MM.1S (cell line): ENCODE results near the gene CHMP6.

ENCODE experiments used
- DNase-seq: peaks from one replicate; pipeline ENCODE4 v3.0.0-alpha.2; 2015
- H2AFZ ChIP-seq: fragments of 300-600 bp; sonication (generic); 2 replicates; pipeline ENCODE4 v1.6.0; 2016; ENCODE audit warnings: antibody characterized with exemption, low read length
- H3F3A ChIP-seq: fragments of 300-600 bp; sonication (generic); 2 replicates; pipeline ENCODE4 v1.6.1; 2016; ENCODE audit warnings: mild to moderate bottlenecking, antibody characterized with exemption, low read length, moderate library complexity, mixed read lengths; ENCODE audit not compliant: insufficient read depth
- H3K27ac ChIP-seq: fragments of 300-600 bp; sonication (generic); 2 replicates; pipeline ENCODE4 v1.5.1; 2016; ENCODE audit warnings: mild to moderate bottlenecking, low read length
- H3K27me3 ChIP-seq: fragments of 300-600 bp; sonication (generic); replicated peaks from 2 replicates; pipeline ENCODE4 v1.6.0; 2016; ENCODE audit warnings: low read length; ENCODE audit not compliant: insufficient read depth
- H3K36me3 ChIP-seq: fragments of 300-600 bp; sonication (generic); replicated peaks from 2 replicates; pipeline ENCODE4 v1.6.1; 2016; ENCODE audit warnings: mild to moderate bottlenecking, low read length, mixed read lengths; ENCODE audit not compliant: insufficient read depth
- H3K4me1 ChIP-seq: fragments of 300-600 bp; sonication (generic); 2 replicates; pipeline ENCODE4 v1.6.1; 2016; ENCODE audit warnings: low read length, mixed read lengths
- H3K4me2 ChIP-seq: fragments of 300-600 bp; sonication (generic); 2 replicates; pipeline ENCODE4 v1.6.0; 2016; ENCODE audit warnings: low read depth, low read length
- H3K4me3 ChIP-seq: fragments of 300-600 bp; sonication (generic); 2 replicates; pipeline ENCODE4 v1.5.1; 2016; ENCODE audit warnings: low read length, mixed read lengths
- H3K79me2 ChIP-seq: fragments of 300-600 bp; sonication (generic); 2 replicates; pipeline ENCODE4 v1.6.1; 2016; ENCODE audit warnings: mixed run types, low read length, mixed read lengths
- H3K9ac ChIP-seq: fragments of 300-600 bp; sonication (generic); 2 replicates; pipeline ENCODE4 v1.6.1; 2016; ENCODE audit warnings: low read length, mixed read lengths
- H3K9me2 ChIP-seq: fragments of 300-600 bp; sonication (generic); replicated peaks from 2 replicates; pipeline ENCODE4 v1.6.1; 2016; ENCODE audit warnings: mild to moderate bottlenecking, low read length, mixed read lengths; ENCODE audit not compliant: insufficient read depth
- H3K9me3 ChIP-seq: fragments of 300-600 bp; sonication (generic); replicated peaks from 2 replicates; pipeline ENCODE4 v1.6.1; 2016; ENCODE audit warnings: mild to moderate bottlenecking, low read length, mixed read lengths; ENCODE audit not compliant: insufficient read depth
- H4K20me1 ChIP-seq: fragments of 300-600 bp; sonication (generic); 2 replicates; pipeline ENCODE4 v1.6.1; 2016; ENCODE audit warnings: mild to moderate bottlenecking, low read length, moderate library complexity, mixed read lengths; ENCODE audit not compliant: insufficient read depth
- CTCF ChIP-seq: fragments of 300-600 bp; sonication (generic); IDR thresholded peaks from 2 replicates; pipeline ENCODE4 v1.5.1; 2016; ENCODE audit warnings: antibody characterized with exemption, low read length, mixed read lengths
- EZH2 ChIP-seq: fragments of 300-600 bp; sonication (generic); optimal IDR thresholded peaks from 2 replicates; pipeline ENCODE3; 2017; ENCODE audit warnings: low read depth, mild to moderate bottlenecking, antibody characterized with exemption, low read length, mixed read lengths
- EZH2phosphoT487 ChIP-seq: fragments of 300-600 bp; sonication (generic); IDR thresholded peaks from 2 replicates; pipeline ENCODE4 v1.6.1; 2018; ENCODE audit warnings: antibody characterized with exemption, low read length

CHMP6 gene

DNA sequence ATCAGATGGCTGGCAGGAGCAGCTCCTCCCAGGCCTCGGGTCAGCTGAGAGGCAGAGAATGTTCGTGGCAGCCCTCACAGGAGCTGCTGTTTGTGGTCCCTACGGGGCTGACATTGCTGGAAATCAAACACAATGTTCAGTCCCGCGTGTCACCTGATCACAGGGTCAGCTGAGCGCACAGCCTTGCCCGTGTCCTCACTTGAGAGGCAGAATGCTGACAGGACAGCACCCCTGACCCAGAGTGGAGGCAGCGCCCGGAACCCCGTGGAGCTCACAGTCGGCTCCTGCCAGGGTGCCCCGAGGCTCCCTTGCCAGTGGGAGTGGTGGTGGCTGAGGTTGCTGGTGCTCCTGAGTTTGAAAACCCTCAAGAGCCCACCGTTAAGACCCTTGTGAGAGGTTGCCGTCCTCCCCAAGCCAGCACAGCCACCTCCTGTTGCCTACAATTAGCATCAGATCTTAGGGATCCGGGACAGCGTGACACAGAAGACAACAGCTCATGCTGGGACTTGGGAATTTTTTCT, 3.6 kb upstream of the CHMP6 start:
- H3K36me3 ChIP-seq: no peaks in the 10 kb centered on the region
- H3K9me2 ChIP-seq: no peaks in the 10 kb centered on the region
- peaks cover 5% of the 10 kb centered on the region for H3K4me1 ChIP-seq
- no peak for TF ChIP-seq EZH2
- TF ChIP-seq CTCF: no peak
- TF ChIP-seq EZH2phosphoT487: no peak
- H3K9ac ChIP-seq: no peak overlapping the region
- no peaks in the 10 kb centered on the region for H3K9me3 ChIP-seq
- H4K20me1 ChIP-seq: no peaks in the 10 kb centered on the region
- peaks cover 8% of the 10 kb centered on the region for H3K79me2 ChIP-seq
- no peak for DNase-seq
- no peak overlapping the region for H2AFZ ChIP-seq
- no peak overlapping the region for H3K4me3 ChIP-seq
- peaks cover 33% of the 10 kb centered on the region for H3K27me3 ChIP-seq
- no peak overlapping the region for H3K27ac ChIP-seq
- no peaks in the 10 kb centered on the region for H3F3A ChIP-seq
- no peak overlapping the region for H3K4me2 ChIP-seq

GRCh38 chr17:80989586-80989913, 2.1 kb upstream of the CHMP6 start:
- H3K27ac ChIP-seq: no peak overlapping the region
- H4K20me1 ChIP-seq: no peaks in the 10 kb centered on the region
- no peaks in the 10 kb centered on the region for H3K9me2 ChIP-seq
- no peak overlapping the region for H3K9ac ChIP-seq
- TF ChIP-seq EZH2phosphoT487 (no peak), CTCF (no peak), EZH2 (no peak)
- H3K4me3 ChIP-seq: no peak overlapping the region
- no peaks in the 10 kb centered on the region for H3K9me3 ChIP-seq
- H3F3A ChIP-seq: no peaks in the 10 kb centered on the region
- peak overlapping the region; percentile 40; the same call in 1 of the 2 replicates for H2AFZ ChIP-seq
- DNase-seq: no peak
- H3K36me3 ChIP-seq: no peaks in the 10 kb centered on the region
- H3K4me1 ChIP-seq: peaks cover 8% of the 10 kb centered on the region
- peaks cover 20% of the 10 kb centered on the region for H3K79me2 ChIP-seq
- H3K4me2 ChIP-seq: peak overlapping the region; percentile 60; the same call in 1 of the 2 replicates
- peaks cover 21% of the 10 kb centered on the region for H3K27me3 ChIP-seq

- Histone ChIP-seq H3K4me2 (peak overlapping the region; percentile 73), H3K27me3 (peaks cover 17% of the 10 kb centered on the region), H3K9me3 (no peaks in the 10 kb centered on the region), H3K4me3 (peak overlapping the region; percentile 71), H3K27ac (no peak overlapping the region), H3K9me2 (no peaks in the 10 kb centered on the region), H3K4me1 (peaks cover 8% of the 10 kb centered on the region), H3K36me3 (no peaks in the 10 kb centered on the region), H3F3A (no peaks in the 10 kb centered on the region), H4K20me1 (no peaks in the 10 kb centered on the region), H2AFZ (peak overlapping the region; percentile 86), H3K9ac (peak overlapping the region; percentile 62), H3K79me2 (peaks cover 20% of the 10 kb centered on the region)
- no peak for DNase-seq
- no peak for TF ChIP-seq CTCF
- TF ChIP-seq EZH2phosphoT487: no peak
- TF ChIP-seq EZH2: no peak
These were observed 558 bp upstream of the CHMP6 start for GRCh38 chr17:80990921-80991644.
